SK-N-SH (cell line): ENCODE data around the gene RNF113B.

Experiments used
- EP300 ChIP-seq, 2 experiments: IDR thresholded peaks; 2 replicates each; pipeline versions ENCODE4 v1.4.0 to v1.6.1; 2012; ENCODE audit warnings: borderline replicate concordance in 1 of 2, low read depth in 1 of 2, low read length in 1 of 2
- FOXJ3 ChIP-seq: sonication (generic); formaldehyde crosslinking; IDR thresholded peaks from 2 replicates; pipeline ENCODE4 v1.5.1; 2020; ENCODE audit warnings: mild to moderate bottlenecking, missing genetic modification reagents
- RFX5 ChIP-seq: IDR thresholded peaks from 2 replicates; pipeline ENCODE4 v1.6.1; 2012; ENCODE audit warnings: mild to moderate bottlenecking, improper control_type of control experiment, low read length
- SIN3A ChIP-seq: IDR thresholded peaks from 2 replicates; pipeline ENCODE4 v1.6.1; 2012; ENCODE audit warnings: low read depth, mild to moderate bottlenecking, low read length, moderate library complexity, borderline replicate concordance
- SMC3 ChIP-seq: IDR thresholded peaks from 2 replicates; pipeline ENCODE4 v1.6.1; 2012; ENCODE audit warnings: low read depth, low read length, improper control_type of control experiment
- TF ChIP-seq, protein P1 (sequence below): fragments of 200-600 bp; sonication (generic); IDR thresholded peaks from 2 replicates; pipeline ENCODE4 v1.6.1; 2017; ENCODE audit warnings: antibody characterized with exemption, mild to moderate bottlenecking, moderate library complexity
- TF ChIP-seq, protein P2 (sequence below): fragments of 150-350 bp; IDR thresholded peaks from 2 replicates; pipeline ENCODE4 v1.6.1; 2017; ENCODE audit warnings: antibody characterized with exemption, low read length, low read depth, borderline replicate concordance
- TF ChIP-seq, protein P3 (sequence below): IDR thresholded peaks from 2 replicates; pipeline ENCODE4 v1.6.1; 2012; ENCODE audit warnings: mild to moderate bottlenecking, low read depth, low read length, moderate library complexity

DNA sequence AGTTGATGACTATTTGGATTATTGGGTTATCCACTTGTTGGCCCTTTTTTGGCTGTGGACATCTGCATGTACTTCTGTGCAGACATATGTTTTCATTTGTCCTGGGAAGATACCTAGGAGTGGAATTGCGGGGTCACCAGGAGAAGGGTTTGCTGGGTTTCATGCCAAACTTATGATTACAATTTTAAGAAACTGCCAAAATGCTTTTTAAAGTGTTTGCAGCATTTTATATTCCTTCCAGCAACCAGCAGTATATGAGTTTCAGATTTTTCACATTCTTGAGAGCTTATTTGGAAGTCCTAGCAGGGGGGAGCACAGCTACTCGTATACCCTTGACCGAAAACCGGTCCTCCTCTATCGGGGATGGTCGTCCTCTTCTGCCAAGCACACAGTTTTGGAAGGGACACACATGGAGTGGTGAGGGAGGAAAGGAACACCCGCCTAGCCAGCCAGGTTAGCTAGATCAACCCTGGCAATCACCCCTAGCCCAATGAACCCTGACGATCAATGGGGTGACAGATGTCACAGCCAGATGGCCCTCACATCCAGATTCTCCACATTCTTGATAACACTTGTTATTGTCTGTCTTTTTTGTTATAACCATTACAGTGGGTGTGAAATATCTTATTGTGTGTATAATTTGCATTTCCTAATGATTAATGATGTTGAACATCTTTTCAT, 26.7 kb upstream of the RNF113B start:
- TF ChIP-seq RFX5, result no peak
- TF ChIP-seq SMC3, result no peak
- TF ChIP-seq, protein P1, sequence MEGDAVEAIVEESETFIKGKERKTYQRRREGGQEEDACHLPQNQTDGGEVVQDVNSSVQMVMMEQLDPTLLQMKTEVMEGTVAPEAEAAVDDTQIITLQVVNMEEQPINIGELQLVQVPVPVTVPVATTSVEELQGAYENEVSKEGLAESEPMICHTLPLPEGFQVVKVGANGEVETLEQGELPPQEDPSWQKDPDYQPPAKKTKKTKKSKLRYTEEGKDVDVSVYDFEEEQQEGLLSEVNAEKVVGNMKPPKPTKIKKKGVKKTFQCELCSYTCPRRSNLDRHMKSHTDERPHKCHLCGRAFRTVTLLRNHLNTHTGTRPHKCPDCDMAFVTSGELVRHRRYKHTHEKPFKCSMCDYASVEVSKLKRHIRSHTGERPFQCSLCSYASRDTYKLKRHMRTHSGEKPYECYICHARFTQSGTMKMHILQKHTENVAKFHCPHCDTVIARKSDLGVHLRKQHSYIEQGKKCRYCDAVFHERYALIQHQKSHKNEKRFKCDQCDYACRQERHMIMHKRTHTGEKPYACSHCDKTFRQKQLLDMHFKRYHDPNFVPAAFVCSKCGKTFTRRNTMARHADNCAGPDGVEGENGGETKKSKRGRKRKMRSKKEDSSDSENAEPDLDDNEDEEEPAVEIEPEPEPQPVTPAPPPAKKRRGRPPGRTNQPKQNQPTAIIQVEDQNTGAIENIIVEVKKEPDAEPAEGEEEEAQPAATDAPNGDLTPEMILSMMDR, result no peak
- TF ChIP-seq FOXJ3 (CRISPR knock-in tag), result no peak
- TF ChIP-seq, protein P2, sequence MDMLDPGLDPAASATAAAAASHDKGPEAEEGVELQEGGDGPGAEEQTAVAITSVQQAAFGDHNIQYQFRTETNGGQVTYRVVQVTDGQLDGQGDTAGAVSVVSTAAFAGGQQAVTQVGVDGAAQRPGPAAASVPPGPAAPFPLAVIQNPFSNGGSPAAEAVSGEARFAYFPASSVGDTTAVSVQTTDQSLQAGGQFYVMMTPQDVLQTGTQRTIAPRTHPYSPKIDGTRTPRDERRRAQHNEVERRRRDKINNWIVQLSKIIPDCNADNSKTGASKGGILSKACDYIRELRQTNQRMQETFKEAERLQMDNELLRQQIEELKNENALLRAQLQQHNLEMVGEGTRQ, result no peak
- TF ChIP-seq SIN3A, result no peak
- TF ChIP-seq EP300 (IDR thresholded peaks at IDR 0.05; ENCODE audit: borderline replicate concordance in 1 of 2, low read depth in 1 of 2, low read length in 1 of 2), result no peak
- TF ChIP-seq, protein P3, sequence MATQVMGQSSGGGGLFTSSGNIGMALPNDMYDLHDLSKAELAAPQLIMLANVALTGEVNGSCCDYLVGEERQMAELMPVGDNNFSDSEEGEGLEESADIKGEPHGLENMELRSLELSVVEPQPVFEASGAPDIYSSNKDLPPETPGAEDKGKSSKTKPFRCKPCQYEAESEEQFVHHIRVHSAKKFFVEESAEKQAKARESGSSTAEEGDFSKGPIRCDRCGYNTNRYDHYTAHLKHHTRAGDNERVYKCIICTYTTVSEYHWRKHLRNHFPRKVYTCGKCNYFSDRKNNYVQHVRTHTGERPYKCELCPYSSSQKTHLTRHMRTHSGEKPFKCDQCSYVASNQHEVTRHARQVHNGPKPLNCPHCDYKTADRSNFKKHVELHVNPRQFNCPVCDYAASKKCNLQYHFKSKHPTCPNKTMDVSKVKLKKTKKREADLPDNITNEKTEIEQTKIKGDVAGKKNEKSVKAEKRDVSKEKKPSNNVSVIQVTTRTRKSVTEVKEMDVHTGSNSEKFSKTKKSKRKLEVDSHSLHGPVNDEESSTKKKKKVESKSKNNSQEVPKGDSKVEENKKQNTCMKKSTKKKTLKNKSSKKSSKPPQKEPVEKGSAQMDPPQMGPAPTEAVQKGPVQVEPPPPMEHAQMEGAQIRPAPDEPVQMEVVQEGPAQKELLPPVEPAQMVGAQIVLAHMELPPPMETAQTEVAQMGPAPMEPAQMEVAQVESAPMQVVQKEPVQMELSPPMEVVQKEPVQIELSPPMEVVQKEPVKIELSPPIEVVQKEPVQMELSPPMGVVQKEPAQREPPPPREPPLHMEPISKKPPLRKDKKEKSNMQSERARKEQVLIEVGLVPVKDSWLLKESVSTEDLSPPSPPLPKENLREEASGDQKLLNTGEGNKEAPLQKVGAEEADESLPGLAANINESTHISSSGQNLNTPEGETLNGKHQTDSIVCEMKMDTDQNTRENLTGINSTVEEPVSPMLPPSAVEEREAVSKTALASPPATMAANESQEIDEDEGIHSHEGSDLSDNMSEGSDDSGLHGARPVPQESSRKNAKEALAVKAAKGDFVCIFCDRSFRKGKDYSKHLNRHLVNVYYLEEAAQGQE, result no peak
